HG02610 (cell line): Measurements from ENCODE around the gene PIGV.

ENCODE experiments used
- ATAC-seq: cut with Tn5 transposase; IDR thresholded peaks from one replicate; pipeline ENCODE4 v1.9.1; 2021; ENCODE audit warnings: mild to moderate bottlenecking, moderate library complexity; ENCODE audit not compliant: unreplicated experiment

PIGV gene

DNA sequence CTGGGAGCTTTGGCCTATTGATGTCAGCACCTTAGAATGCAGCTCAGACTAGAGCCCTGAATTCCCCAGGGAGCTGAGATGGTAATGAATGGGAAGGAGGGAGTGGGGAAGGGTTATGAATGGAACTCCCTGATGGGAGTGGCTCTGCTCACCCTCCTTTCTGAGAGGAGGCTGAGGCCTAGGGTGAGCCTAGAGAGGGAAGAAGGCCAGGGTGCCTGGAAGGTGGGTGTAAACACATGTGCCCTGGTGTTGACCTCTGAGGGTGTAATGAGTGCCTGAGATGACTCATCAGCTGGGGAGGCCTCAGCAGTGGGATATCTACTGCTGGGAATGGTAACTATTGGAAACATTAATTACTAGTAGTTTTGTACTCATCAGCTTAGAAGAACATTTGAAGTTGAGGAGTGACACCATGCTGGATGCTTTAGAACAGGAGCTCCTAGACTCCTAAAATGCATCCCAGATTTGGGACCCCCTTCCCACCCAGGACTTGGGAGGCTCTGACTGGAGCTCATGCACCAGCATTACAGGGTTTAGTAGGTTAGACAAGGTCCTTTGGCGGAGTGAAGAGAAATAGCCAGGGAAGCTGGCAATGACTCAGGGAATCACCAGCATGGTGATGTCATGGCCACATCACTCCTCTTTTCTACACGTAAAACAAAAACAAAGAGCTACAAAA lies 16.0 kb upstream of the PIGV start:
- no peak for ATAC-seq

DNA sequence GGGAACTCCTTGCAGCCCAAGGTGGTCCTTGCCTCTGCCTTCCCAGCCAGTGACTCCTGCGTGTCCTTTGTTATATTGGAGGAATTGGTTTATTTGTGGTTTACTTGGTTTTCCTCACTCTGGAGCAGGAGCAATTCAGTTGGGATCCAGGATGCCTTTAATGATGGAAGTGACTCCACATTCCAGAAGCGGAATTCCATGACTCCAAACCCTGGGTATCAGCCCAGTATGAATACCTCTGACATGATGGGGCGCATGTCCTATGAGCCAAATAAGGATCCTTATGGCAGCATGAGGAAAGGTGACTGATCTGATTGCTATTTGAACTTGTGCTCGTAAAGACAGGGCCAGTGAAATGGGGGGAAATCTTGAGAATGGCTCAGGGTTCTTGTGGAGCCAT lies 15.1 kb upstream of the PIGV start:
- no peak for ATAC-seq

DNA sequence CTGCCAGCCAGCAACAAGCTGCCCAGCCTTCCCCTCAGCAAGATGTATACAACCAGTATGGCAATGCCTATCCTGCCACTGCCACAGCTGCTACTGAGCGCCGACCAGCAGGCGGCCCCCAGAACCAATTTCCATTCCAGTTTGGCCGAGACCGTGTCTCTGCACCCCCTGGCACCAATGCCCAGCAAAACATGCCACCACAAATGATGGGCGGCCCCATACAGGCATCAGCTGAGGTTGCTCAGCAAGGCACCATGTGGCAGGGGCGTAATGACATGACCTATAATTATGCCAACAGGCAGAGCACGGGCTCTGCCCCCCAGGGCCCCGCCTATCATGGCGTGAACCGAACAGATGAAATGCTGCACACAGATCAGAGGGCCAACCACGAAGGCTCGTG lies 13.3 kb upstream of the PIGV start:
- no peak for ATAC-seq

DNA sequence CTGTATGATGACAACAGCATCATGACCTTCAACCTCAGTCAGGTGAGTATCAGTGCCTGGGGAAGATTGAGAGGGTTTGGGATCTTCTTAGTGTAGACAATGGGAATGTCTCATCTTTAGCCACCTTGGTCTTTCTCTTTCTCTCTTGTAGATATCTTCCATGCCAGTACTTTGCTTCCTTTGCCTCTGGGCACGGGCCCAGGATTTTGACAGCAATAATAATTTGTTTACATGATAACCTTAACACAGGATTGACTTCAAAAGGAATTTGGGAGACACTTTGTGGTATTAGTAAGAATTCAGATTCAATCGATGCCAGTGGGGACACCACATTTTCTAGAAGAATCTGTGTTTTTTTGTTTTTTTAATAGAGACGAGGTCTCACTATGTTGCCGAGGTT lies 12.1 kb upstream of the PIGV start:
- no peak for ATAC-seq

DNA sequence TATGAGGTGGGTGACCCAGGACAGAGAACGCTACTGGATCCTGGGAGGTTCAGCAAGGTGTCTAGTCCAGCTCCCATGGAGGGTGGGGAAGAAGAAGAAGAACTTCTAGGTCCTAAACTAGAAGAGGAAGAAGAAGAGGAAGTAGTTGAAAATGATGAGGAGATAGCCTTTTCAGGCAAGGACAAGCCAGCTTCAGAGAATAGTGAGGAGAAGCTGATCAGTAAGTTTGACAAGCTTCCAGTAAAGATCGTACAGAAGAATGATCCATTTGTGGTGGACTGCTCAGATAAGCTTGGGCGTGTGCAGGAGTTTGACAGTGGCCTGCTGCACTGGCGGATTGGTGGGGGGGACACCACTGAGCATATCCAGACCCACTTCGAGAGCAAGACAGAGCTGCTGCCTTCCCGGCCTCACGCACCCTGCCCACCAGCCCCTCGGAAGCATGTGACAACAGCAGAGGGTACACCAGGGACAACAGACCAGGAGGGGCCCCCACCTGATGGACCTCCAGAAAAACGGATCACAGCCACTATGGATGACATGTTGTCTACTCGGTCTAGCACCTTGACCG lies 8.6 kb upstream of the PIGV start:
- no peak for ATAC-seq

DNA sequence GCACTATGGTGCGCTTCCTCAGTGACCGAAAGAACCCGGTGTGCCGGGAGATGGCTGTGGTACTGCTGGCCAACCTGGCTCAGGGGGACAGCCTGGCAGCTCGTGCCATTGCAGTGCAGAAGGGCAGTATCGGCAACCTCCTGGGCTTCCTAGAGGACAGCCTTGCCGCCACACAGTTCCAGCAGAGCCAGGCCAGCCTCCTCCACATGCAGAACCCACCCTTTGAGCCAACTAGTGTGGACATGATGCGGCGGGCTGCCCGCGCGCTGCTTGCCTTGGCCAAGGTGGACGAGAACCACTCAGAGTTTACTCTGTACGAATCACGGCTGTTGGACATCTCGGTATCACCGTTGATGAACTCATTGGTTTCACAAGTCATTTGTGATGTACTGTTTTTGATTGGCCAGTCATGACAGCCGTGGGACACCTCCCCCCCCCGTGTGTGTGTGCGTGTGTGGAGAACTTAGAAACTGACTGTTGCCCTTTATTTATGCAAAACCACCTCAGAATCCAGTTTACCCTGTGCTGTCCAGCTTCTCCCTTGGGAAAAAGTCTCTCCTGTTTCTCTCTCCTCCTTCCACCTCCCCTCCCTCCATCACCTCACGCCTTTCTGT lies 7.3 kb upstream of the PIGV start:
- no peak for ATAC-seq

DNA sequence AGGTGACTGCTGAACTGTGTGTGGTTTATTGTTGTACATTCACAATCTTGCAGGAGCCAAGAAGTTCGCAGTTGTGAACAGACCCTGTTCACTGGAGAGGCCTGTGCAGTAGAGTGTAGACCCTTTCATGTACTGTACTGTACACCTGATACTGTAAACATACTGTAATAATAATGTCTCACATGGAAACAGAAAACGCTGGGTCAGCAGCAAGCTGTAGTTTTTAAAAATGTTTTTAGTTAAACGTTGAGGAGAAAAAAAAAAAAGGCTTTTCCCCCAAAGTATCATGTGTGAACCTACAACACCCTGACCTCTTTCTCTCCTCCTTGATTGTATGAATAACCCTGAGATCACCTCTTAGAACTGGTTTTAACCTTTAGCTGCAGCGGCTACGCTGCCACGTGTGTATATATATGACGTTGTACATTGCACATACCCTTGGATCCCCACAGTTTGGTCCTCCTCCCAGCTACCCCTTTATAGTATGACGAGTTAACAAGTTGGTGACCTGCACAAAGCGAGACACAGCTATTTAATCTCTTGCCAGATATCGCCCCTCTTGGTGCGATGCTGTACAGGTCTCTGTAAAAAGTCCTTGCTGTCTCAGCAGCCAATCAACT lies 6.4 kb upstream of the PIGV start:
- no peak for ATAC-seq

DNA sequence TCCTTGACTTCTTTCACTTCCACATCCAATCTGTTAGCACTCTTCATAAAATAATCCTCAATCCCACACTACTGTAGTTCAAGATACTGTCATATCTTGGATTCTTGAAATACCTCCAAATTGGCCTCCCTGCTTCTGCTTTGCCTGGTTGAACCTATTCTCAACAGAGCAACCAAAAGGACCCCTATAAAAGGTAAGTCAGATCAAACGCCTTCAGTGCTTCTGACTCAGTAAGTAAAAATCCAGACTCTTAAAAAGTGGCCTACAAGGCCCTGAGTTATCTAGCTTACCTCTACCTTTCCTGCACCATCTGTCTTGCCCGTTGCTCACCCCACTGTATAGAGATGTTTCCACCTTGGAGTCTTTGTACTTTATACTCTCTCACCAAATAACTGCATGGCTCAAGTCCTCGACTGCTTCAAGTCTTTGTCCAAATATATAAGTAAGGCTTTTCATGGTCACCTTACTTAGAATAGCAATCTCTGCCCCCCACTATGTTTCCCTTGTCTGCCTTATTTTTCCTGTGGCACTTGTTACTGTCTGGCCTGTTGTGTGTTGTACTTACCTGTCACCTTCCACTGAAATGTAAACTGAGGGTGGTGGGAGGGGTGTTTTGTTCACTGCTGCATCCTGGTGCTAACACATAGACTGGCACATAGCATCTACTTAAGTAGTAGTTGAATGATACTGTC lies 5.1 kb upstream of the PIGV start:
- ATAC-seq: no peak

DNA sequence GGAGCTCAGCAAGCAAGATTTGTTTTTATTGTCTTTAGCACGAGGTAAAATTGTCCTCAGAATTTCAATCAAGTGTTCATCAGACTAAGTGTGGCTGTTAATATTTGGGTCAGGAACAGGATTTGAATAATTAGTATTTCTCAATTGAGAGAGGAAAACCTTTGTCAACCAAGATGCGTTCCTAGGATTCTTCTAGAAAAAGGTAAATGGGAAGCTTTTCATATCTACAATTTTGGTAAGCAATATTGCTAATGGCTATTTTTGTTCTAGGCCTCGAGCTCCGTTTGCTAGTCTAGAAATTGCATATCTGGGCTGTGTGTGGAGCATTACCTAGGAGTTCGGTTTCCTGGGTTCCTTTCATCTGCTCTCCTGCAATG lies 4.1 kb upstream of the PIGV start:
- ATAC-seq: no peak

DNA sequence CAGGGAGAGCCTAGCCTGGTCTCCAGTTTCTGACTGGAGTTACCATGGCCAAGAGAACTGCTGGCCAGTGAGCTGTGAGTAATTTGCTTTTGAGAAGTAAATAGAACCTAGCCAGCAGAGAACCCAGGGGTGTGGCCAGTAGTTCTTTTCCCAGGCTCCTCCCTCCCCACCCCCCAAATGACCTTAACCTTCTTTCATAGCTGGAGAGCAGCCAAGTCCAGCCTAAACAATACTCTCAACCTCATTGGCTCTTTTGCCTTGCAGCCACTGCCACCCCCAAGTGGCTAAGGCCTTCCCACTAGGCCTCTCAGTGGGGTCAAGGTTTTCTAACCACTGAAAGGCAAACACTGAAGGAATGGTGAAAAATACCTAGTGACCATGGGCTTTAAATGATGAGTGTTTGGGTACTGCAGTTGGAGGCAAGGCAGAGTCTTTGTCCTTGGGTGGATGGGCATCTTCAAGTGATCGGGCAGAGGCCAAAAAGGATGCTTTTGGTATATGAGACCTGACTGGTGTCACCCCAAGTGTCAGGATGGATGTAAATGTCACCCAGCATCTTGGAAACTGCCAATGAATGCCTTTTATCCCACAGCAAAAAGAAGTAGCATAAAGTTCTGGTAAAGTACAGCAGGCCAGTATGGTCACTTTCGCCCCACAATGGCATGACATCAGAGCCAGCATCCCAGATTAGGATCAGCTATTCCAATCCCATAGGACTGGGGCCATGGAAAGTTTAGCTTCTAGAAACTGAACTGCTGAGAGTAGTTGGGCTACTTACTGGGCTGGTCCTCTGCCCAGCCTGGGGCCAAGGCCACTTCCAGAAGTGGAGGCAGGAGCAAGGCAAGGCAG lies 3.5 kb upstream of the PIGV start:
- ATAC-seq: no peak

DNA sequence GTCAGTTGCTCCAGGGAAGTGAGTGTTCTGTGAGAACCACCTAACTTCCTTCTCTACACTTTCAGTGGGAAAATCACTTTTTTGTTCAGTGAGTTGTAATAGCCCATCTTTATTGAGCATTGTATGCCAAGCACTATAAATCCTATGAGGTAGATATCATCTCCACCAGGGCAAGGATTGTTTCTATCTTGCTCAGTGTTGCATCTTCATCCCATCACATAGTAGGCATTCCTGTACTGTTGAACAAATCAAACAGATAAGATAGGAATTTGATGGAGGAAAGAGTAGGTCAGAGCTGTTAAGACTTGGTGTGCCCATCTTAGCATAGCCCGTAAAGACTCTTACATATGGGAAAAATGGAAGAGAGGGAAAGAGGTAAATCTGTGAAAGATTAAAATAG lies 2.9 kb upstream of the PIGV start:
- ATAC-seq: no peak

DNA sequence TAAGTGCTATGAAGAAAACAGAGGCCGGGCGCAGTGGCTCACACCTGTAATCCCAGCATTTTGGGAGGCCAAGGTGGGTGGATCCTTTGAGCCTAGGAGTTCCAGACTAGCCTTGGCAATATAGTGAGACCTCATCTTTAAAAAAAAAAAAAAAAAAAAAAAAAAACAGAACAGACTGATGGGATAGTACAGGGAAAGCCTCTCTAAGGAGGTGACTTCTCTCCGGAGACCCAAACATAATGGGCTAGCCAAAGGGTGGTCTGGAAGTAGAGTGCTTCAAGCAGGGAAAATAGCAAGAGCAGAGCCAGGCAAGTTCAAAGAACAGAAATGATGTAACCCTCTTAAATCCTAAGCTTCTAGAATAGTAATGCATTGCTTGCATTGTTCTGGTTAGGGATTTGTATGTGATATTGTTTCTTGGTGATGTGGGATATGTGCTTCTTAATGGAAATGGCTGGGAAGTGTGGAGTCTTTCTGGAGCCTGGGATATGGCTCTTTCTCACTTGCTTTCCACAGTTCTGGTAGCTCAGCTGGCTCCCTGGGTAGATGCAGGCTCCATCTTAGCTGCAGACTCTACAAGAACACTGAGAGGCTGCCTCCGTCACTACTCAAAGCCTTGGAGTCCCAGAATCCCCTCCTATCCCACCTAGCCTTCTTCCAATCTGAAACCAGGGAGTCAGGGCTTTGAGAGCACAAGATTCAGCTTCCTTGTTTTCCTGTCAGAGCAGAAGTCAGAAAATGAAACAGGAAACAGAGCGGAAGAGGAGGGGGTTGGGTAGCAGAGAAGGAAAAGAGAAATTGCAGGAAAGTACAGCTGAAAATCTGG lies 1.9 kb upstream of the PIGV start:
- no peak for ATAC-seq

DNA sequence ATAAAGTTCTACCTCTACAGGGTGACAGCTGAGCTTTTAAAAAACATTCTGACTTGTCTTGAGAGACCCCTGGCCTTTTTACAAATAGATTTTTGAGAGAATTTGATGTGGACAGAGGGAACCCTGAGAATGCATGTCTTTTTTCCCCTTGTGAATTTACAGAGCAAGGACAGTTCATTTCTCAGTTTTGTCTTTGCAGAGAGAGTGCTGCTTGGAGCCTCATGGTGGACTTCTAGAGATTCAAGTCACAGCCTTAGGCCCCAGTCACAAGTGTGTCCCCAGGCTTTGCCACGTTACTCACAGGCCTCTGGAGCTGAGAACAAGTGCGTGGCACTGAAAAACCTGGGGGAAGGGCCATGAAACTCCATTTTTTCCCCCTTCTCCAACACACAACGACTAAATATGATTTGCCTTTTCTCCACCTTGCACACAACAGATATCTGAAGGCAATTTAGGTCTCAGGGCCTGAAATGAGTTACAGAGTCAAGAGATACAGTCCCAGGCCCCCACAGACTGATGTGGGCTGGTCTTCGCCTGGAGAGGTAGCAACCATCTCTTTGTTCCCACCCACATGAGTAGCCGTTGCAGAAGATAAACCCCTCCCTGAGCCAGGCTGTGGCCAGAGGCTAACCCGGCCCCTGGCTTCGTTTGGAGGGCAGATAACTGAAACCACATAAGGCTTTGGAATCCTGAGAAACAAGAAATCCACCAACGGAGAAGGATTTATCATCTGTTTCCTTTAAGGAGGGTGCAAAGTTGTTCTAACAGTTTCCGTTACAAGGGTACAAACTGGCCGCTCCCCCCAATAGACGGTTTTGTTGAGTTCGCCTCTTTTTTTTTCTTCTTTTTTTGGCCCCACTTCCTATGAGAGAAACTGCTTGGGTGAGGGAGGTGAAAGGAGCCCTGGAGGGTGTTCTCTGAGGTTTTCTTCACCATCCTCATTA lies 1.0 kb upstream of the PIGV start:
- ATAC-seq: no peak

DNA sequence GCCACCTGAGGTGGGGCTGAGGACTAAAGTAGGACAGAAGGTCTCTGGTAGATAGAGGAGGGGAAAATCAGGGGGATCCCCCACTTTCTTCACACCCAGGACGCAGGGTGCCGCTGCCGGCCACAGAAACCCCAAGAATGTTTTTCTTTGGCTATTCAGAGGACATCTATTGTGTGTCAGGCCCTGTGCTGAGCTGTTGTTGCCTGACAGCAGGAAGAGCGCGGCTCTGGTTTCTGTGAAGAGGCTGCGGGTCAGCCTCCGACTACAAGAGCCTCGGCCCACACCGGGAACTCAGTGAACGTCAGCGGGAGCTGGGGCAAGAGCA lies 407 bp upstream of the PIGV start:
- peak; percentile 53 for ATAC-seq

DNA sequence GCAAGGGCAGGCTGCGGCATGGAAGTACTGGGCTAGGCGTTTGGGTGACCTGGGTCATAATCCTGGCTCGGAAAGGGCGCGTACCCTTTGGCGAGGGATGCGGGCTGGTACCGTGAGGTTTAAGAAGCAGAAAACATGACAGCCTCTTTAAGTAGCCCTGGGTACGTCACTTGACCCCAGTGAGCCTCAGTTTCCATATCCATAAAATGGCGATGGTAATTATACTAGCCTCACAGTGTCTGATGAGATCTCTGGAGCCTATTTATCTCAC lies 700 bp downstream of the PIGV start:
- no peak for ATAC-seq

DNA sequence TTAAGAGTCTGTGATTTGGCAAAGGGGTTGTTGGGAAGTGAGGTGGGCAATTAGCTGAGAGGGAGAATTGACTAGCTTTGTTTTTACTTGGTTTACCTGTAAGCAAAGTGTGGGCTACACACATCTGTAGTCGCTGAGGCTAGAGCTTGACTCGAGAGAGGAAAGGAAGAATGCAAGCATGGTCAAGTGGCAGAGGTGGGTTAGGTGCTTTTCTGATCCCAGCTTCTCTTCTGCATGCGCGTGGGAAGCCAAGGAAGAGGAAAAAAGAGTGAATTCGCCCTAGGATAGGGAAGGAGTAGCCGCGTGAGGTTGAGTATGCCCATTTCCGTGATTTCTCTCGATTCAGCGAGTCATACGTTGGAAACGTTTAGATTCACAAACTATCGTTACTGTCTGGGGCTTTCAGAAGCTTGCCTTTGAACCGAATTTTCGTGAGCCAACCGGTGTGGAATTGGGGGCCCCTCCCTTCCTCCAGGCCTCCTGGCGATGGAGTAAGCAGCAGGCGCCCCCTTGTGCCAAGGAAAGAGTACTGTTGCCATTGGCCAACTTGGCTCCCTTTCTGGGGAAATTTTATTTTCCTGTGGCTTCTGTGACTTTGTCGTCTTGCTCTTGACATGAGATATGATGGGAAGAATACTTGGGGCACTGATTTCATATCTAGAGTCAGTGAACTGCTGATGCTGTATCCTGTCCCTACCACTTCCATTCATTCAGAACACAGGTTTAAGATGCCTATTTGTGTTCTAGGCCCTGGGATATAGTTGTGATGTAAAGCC lies 1.3 kb downstream of the PIGV start:
- peak; percentile 27 for ATAC-seq

DNA sequence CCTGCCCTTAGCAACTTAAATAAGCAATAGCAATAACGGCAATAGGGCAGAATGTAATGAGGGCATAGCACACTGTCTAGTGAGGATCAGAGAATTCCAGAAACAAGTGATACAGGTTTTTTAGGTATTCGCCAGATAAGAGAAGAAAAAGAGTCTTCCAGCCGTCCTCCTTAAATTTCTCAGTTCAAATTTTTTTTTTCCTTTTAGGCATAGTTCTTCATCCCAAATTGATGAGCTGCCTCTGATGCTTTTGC lies 1.8 kb downstream of the PIGV start:
- no peak for ATAC-seq

DNA sequence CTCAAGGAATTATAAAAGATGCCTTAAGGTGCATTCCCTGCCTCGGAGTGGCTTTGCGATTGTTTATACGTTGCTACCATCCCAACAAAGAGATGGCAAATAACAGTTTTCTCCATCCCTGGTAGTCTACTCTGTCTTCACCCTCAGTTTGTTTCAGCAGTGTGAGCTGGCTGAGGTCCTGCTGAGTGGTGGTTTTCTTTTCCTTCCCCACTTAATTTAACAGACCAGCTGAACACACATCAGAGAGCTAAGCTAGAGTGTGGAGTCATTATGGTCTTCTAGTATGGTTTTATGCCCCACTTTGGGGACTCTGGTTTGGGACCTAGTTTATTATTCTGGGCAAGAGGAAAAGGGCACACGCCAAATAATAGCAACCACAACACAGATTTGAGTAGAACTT lies 2.2 kb downstream of the PIGV start:
- ATAC-seq: no peak

DNA sequence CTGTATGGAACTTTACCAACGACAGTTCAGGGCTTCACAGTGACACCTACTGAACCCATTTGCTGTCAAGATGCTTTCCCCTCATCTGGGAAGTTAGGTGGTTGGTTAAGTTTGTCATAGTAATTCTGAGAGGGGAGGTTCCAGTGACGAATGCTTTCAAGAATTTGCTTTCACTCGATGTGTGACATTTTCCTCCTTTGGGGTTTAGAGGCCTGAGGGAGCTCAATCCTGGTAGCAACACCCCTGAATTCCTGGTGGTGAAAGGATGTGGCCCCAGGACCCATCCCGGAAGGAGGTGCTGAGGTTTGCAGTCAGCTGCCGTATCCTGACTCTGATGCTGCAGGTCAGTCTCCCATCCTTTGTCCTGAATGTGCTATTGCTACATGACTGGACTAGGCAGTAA lies 2.8 kb downstream of the PIGV start:
- no peak for ATAC-seq
